GM12873 (cell line): Measurements from ENCODE around the gene EFCAB8.

Experiments used
- TF ChIP-seq, protein P1 (sequence below): IDR thresholded peaks from 2 replicates; pipeline ENCODE4 v1.5.1; 2012; ENCODE audit warnings: low read depth, mild to moderate bottlenecking, moderate library complexity, low read length, control low read depth; ENCODE audit not compliant: insufficient read depth; ENCODE audit errors: missing control alignments

The EFCAB8 gene

DNA sequence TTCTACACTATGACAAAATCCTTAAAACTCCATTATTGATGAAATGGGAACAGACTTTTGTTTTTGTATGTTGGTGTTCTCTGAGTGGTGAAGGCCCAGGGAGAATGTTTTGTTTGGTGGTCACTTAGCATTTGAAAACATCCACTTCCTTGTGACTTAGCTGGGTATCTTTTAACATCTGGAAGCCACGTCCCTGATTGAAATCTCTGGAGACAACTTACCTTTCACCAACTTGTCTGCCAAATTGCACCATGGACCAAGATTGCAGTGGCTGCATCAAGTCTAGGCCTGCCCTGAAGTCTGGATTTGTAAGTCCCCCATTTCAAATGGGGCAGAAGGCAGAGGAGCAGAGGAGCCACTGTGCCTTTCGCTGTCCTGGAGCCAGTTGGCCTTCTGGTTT, 534 bp upstream of the EFCAB8 start:
- TF ChIP-seq, protein P1, sequence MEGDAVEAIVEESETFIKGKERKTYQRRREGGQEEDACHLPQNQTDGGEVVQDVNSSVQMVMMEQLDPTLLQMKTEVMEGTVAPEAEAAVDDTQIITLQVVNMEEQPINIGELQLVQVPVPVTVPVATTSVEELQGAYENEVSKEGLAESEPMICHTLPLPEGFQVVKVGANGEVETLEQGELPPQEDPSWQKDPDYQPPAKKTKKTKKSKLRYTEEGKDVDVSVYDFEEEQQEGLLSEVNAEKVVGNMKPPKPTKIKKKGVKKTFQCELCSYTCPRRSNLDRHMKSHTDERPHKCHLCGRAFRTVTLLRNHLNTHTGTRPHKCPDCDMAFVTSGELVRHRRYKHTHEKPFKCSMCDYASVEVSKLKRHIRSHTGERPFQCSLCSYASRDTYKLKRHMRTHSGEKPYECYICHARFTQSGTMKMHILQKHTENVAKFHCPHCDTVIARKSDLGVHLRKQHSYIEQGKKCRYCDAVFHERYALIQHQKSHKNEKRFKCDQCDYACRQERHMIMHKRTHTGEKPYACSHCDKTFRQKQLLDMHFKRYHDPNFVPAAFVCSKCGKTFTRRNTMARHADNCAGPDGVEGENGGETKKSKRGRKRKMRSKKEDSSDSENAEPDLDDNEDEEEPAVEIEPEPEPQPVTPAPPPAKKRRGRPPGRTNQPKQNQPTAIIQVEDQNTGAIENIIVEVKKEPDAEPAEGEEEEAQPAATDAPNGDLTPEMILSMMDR = no peak

DNA sequence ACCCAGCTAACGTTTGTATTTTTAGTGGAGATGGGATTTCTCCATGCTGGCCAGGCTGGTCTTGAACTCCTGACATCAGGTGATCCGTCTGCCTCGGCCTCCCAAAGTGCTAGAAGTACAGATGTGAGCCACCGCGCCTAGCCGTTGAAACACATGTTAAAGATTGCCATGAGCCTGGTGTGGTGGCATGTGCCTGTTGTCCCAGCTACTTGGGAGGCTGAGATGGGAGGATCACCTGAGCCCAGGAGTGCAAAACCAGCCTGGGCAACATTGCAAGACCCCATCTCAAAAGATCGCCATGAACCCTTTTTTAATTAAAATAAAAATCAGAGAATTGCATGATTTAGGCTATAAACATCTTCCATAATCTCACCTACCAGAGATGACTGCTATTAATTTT, 2.7 kb downstream of the EFCAB8 start:
- TF ChIP-seq, protein P1 = no peak

DNA sequence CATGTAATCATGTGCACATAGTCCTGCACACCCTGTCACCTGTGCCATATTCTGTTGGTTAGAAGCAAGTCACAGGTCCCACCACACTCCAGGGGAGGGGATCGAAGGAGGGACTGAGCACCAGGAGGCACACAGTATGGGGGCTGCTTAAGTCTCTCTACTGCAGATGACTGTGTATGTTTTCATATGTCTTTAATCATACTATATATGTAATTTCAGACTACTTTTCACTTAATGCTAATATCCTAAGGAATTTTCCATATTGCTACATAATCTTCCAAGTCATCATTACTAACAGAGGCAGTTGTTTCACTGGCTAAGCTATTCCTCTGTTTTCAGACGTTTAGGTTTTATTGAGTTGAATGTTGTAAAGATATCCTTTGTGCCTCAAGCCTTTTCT, 10.8 kb downstream of the EFCAB8 start:
- TF ChIP-seq, protein P1 = no peak

DNA sequence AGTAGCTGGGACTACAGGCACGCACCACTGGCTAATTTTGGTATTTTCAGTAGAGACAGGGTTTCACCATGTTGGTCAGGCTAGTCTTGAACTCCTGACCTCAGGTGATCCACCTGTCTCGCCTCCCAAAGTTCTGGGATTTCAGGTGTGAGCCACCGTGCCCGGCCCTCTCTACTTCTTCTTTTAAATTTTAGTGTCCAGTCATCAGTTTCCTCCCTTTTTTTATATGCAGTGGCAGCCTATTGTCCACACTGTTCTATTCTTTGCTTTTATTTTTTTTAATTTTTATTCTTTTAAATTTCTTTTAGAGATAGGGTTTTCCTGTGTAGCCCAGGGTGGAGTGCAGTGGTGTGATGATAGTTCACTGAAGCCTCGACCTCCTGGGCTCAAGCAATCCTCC, 12.3 kb downstream of the EFCAB8 start:
- TF ChIP-seq, protein P1 = no peak

DNA sequence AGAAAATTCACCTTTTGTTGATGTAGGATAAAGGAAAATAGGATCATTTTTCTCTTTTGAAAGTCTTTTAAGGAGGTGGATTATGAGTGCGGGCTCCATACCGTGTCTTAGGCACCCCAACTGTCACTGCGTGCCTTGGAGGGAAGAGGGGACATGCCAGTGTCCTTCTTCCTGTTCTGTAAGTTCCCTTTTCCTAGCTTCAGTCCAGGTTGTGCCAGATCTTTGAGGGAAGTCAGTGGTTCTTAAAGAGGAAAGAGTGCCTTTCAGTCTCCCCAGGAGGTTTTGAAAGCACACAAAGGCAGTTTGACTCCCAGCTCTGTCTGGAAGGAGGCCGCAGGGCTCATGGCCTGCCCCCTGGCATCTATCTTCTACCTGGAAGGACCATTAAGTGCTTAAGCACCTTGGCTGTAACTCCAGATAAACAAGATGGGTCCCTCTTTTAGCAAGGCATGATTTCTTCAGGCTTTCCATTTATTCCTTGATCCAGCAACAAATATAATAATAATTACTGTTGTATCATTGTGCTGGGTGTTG, 13.0 kb downstream of the EFCAB8 start:
- TF ChIP-seq, protein P1 = no peak

DNA sequence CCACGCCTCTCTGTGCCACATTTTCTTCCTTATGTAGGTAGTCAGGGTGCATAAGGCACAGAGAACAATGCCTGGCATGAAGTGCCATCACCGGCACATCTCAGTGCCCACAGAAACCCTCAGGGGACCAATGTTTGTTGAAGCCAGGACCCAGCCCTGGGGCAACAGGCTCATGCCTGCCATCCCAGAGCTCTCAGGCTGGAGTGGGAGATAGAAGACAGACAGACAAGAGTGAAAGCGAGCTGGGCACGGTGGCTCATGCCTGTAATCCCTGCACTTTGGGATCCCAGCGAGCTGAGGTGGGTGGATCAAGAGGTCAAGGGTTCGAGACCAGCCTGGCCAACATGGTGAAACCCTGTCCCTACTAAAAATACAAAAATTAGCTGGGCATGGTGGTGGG, 13.5 kb downstream of the EFCAB8 start:
- TF ChIP-seq, protein P1 = no peak

DNA sequence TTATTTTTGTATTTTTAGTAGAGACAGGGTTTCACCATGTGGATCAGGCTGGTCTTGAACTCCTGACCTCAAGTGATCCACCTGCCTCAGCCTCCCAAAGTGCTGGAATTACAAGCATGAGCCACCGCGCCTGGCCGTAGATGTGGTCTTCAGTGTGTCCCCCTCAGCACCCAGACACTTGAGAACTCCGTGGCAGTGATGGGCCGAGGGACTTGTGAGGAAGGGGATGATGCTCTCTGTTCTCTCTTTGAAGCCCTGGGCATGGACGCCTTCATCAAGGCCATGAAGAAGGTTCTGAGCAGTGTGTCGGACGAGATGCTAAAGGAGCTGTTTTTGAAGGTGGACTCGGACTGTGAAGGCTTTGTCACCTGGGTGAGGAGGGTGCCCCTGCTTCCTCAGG, 16.9 kb downstream of the EFCAB8 start:
- TF ChIP-seq, protein P1 = no peak
